Bronchial epithelial cell (primary cell): ENCODE measurements around the gene TBC1D4. TPM values are rescaled to one million over a fixed set of nuclear protein-coding genes. Genes with fewer than 3 reads are reported as not detected.
A peak's percentile ranks its signal among the peaks of the same experiment; 100 is the strongest.
"Not testable (repeated sequence)": the region's sequence is repeated elsewhere in the genome, so short reads cannot be mapped to it uniquely, and the experiment has no call there.

ENCODE experiments used
- DNase-seq: peaks from one replicate; pipeline ENCODE4 v3.0.0-alpha.2; 2010; ENCODE audit warnings: low read depth
- FAIRE-seq: peaks from 2 replicates; lab custom pipeline; 2011; peaks lifted over from hg19 to GRCh38; lab: Jason Lieb, UNC
- H3K27me3 ChIP-seq: 2 replicates; pipeline ENCODE4 v1.5.1; 2011; ENCODE audit warnings: low read length; ENCODE audit not compliant: control insufficient read depth, insufficient read depth
- H3K36me3 ChIP-seq: 2 replicates; pipeline ENCODE4 v1.5.1; 2011; ENCODE audit warnings: low read length; ENCODE audit not compliant: control insufficient read depth, insufficient read depth
- H3K4me3 ChIP-seq: 2 replicates; pipeline ENCODE4 v1.5.1; 2011; ENCODE audit warnings: mild to moderate bottlenecking, low read depth, low read length, control low read depth
- CTCF ChIP-seq: IDR thresholded peaks from 2 replicates; pipeline ENCODE4 v1.5.1; 2011; ENCODE audit warnings: mild to moderate bottlenecking, moderate library complexity, low read length, control low read depth, inconsistent platforms; ENCODE audit not compliant: insufficient read depth, severe bottlenecking
- total RNA-seq: library from RNA; depleted of rRNA; stranded (reverse); fragments of >200 nt; gene quantifications from 2 replicates; pipeline ENCODE4 v1.2.1, GENCODE V29; 2014

The TBC1D4 gene
- total RNA-seq, 1 donor from 2014 or later: 10.3 TPM

GRCh38 chr13:75352641-75353327, 129.2 kb downstream of the TBC1D4 start:
- Histone ChIP-seq H3K27me3 (no peaks in the 10 kb centered on the region), H3K36me3 (peaks cover 2% of the 10 kb centered on the region), H3K4me3 (no peak overlapping the region)
- no peak for DNase-seq
- FAIRE-seq: no peak
- no peak for TF ChIP-seq CTCF

GRCh38 chr13:75351538-75351937, 130.4 kb downstream of the TBC1D4 start:
- DNase-seq, H3K36me3 ChIP-seq, H3K4me3 ChIP-seq, FAIRE-seq, H3K27me3 ChIP-seq: not testable (repeated sequence)

GRCh38 chr13:75347925-75348324, 134.0 kb downstream of the TBC1D4 start:
- Histone ChIP-seq H3K27me3 (no peaks in the 10 kb centered on the region), H3K36me3 (peaks cover 2% of the 10 kb centered on the region), H3K4me3 (no peak overlapping the region)
- TF ChIP-seq CTCF: no peak
- no peak for FAIRE-seq
- peak; percentile 76 for DNase-seq

GRCh38 chr13:75347457-75347856, 134.5 kb downstream of the TBC1D4 start:
- H3K4me3 ChIP-seq: no peak overlapping the region
- DNase-seq: no peak
- no peak for FAIRE-seq

GRCh38 chr13:75345193-75345592, 136.8 kb downstream of the TBC1D4 start:
- no peak for FAIRE-seq
- DNase-seq: no peak

More at GRCh38 chr13:75347457-75347856, 134.5 kb downstream of the TBC1D4 start:
- TF ChIP-seq CTCF: no peak
- Histone ChIP-seq H3K36me3 (peaks cover 2% of the 10 kb centered on the region), H3K27me3 (no peaks in the 10 kb centered on the region)

GRCh38 chr13:75341028-75341427, 140.9 kb downstream of the TBC1D4 start:
- no peak for DNase-seq
- Histone ChIP-seq H3K27me3 (no peaks in the 10 kb centered on the region), H3K36me3 (peaks cover 2% of the 10 kb centered on the region), H3K4me3 (no peak overlapping the region)
- no peak for TF ChIP-seq CTCF
- FAIRE-seq: no peak

More at GRCh38 chr13:75345193-75345592, 136.8 kb downstream of the TBC1D4 start:
- H3K36me3 ChIP-seq: peaks cover 2% of the 10 kb centered on the region
- no peak overlapping the region for H3K4me3 ChIP-seq
- H3K27me3 ChIP-seq: no peaks in the 10 kb centered on the region
- TF ChIP-seq CTCF: no peak
